Tibial artery (tissue), 4 donors: Measurements from ENCODE around the gene SC5D.

Experiments
- DNase-seq, 2 donors: peaks; one replicate each; pipeline ENCODE4 v3.0.0-alpha.2; 2019
- H3K27ac ChIP-seq, 2 donors: fragments of 200-600 bp; sonication (generic) in 1 of 2; 1 replicate in 1 of 2; 2 replicates in 1 of 2; pipeline ENCODE4 v1.5.1; 2018 to 2019; ENCODE audit warnings: mild to moderate bottlenecking in 1 of 2
- H3K27me3 ChIP-seq, 2 donors: fragments of 200-600 bp; sonication (generic) in 1 of 2; one replicate each; pipeline versions ENCODE4 v1.5.1 to v1.6.0; 2016 to 2019
- H3K36me3 ChIP-seq, 3 donors: fragments of 200-600 bp; sonication (generic) in 2 of 3; one replicate each; pipeline ENCODE4 v1.5.1; 2016 to 2019; ENCODE audit warnings: mild to moderate bottlenecking in 2 of 3
- H3K4me1 ChIP-seq, 4 donors: fragments of 200-600 bp; sonication (generic) in 2 of 4; 1 replicate in 3 of 4; 2 replicates in 1 of 4; pipeline ENCODE4 v1.5.1; 2016 to 2019
- H3K4me3 ChIP-seq, 2 donors: fragments of 200-600 bp; sonication (generic) in 1 of 2; 1 replicate in 1 of 2; 2 replicates in 1 of 2; pipeline ENCODE4 v1.5.1; 2018 to 2019; ENCODE audit warnings: mild to moderate bottlenecking in 2 of 2
- H3K9me3 ChIP-seq, 3 donors: fragments of 200-600 bp; sonication (generic) in 1 of 3; one replicate each; pipeline ENCODE4 v1.5.1; 2016 to 2019
- CTCF ChIP-seq, 2 experiments: fragments of 200-600 bp in 1 of 2; fragments of 450-650 bp in 1 of 2; IDR thresholded peaks; one replicate each; pipeline ENCODE4 v1.5.1; 2017 to 2019; ENCODE audit warnings: antibody characterized with exemption in 2 of 2, mild to moderate bottlenecking in 1 of 2, moderate library complexity in 1 of 2
- intact Hi-C: fragments of 100-400 bp; cut with DNase I; formaldehyde crosslinking; loops from one replicate; pipeline ENCODE4 v1.15.0; 2023; ENCODE audit warnings: low total_unique reads

SC5D gene

DNA sequence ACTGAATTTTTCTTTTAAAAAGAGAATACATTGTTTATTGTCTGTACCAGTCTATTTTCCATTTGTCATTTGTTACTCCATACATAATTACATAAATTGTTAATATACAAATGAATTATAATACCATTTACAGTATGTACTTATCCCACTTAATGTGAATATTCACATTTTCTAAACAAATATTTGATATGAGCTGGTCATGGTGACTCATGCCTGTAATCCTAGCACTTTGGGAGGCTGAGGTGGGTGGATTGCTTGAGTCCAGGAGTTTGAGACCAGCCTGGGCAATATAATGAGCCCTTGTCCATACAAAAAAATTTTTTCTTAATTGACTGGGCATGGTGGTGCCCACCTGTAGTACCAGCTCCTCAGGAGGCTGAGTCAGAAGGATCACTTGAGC lies 6.8 kb downstream of the SC5D start:
- intact Hi-C loops, result no loop called here
- H3K4me3 ChIP-seq, result no peak overlapping the region
- TF ChIP-seq CTCF (IDR thresholded peaks at IDR 0.05), result no peak
- no peaks in the 10 kb centered on the region for H3K27me3 ChIP-seq
- H3K27ac ChIP-seq, result no peak overlapping the region
- no peaks in the 10 kb centered on the region for H3K9me3 ChIP-seq
- DNase-seq, result no peak
- H3K36me3 ChIP-seq, result peaks cover 5 to 8% (median 8%) of the 10 kb centered on the region in 3 donors
- peaks cover 0 to 1% (median 0%) of the 10 kb centered on the region in 4 donors for H3K4me1 ChIP-seq

DNA sequence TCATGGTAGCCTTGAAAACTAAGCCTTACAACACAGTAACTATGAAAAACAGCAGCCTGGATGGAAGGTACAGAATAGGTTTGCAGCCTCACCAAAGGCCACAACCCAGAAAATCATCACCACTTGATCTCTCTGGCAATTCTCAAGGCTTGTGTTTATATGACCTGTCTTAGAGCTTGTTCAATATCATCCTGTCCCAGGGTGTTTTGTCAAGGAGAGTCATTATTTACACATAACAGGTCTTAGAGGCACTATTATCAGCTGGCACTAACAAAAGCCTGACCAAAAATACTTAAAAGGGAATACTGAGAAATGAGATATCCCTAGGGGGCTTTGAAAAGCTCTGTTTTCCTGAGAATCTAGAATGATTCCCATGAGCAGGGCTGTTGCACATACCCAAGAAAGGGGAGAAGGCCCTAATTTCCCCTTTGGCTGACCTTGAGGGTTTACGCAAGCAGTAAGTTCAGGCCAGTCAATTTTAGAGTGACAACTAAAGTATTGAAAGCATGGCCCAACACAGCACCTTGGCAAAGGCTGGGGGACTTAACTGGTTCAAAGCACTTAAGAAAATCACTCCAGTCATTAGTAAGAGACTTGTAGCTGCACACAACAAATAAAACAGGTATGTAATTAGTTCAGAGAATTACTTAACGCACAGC lies 7.9 kb downstream of the SC5D start:
- Histone ChIP-seq H3K9me3 (no peaks in the 10 kb centered on the region), H3K4me1 (no peaks in the 10 kb centered on the region), H3K27me3 (no peaks in the 10 kb centered on the region), H3K27ac (no peak overlapping the region), H3K4me3 (no peak overlapping the region), H3K36me3 (peaks cover 16 to 18% (median 18%) of the 10 kb centered on the region in 3 donors)
- TF ChIP-seq CTCF (IDR thresholded peaks at IDR 0.05), result no peak
- no peak for DNase-seq
- intact Hi-C loops, result no loop called here

DNA sequence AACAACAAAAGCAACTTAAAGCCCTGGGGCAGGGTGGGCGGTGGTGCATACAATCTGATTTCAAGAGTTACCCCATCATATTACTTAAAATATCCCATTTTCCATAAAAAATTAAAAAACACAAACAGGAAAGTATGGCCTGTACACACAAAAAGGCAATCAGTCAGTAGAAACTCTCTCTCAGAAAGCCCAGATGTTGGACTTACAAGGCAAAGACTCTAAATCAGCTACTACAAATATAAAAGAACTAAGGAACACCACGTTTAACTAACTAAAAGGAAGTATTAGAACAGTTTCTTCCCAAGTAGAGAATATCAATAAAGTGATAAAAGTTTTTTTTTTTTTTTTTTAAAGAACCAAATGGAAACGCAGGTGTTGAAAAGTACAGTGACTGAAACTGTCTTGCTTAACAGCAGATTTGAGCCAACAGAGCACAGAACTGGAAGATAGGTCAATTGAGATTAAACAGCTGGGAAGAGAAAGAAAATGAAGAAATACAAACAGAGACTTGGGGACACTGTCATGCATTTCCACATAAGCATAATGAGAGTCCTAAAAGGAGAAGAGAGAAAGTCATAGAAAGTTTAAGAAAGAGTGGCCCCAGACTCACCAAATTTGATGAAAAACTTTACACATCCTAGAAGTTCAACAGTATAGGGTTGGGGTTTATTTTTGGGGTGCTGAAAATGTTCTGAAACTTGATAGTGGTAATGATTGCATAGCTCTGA lies 8.6 kb downstream of the SC5D start:
- H3K27me3 ChIP-seq, result no peaks in the 10 kb centered on the region
- no peak for DNase-seq
- intact Hi-C loops, result no loop called here
- no peak overlapping the region for H3K4me3 ChIP-seq
- no peaks in the 10 kb centered on the region for H3K9me3 ChIP-seq
- no peaks in the 10 kb centered on the region for H3K4me1 ChIP-seq
- H3K36me3 ChIP-seq, result peaks cover 17 to 25% (median 25%) of the 10 kb centered on the region in 3 donors
- TF ChIP-seq CTCF (IDR thresholded peaks at IDR 0.05), result no peak
- no peak overlapping the region for H3K27ac ChIP-seq

DNA sequence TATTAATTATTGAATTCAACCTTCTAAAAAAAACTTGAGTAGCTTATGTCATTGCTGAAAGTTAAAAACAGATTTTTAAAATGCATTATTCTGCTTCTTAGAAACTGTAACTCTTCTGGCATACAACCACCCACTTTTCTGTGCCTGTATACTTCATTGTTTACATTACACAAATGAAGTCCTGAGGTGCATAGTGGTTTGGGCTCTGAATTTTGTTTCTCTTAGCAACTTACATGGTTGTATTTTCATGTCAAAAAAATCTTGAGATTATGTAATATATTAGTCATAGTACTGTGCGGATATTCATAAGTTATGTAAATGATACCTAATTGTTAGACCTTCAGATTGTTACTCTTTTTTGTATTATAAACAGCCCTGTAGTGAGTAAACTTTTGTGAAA lies 12.2 kb downstream of the SC5D start:
- H3K27ac ChIP-seq, result no peak overlapping the region
- no peaks in the 10 kb centered on the region for H3K27me3 ChIP-seq
- TF ChIP-seq CTCF (IDR thresholded peaks at IDR 0.05), result no peak
- DNase-seq, result no peak
- intact Hi-C loops, result no loop called here
- peaks cover 42 to 60% (median 47%) of the 10 kb centered on the region in 3 donors for H3K36me3 ChIP-seq
- no peaks in the 10 kb centered on the region for H3K9me3 ChIP-seq
- no peak overlapping the region for H3K4me3 ChIP-seq
- H3K4me1 ChIP-seq, result no peaks in the 10 kb centered on the region

DNA sequence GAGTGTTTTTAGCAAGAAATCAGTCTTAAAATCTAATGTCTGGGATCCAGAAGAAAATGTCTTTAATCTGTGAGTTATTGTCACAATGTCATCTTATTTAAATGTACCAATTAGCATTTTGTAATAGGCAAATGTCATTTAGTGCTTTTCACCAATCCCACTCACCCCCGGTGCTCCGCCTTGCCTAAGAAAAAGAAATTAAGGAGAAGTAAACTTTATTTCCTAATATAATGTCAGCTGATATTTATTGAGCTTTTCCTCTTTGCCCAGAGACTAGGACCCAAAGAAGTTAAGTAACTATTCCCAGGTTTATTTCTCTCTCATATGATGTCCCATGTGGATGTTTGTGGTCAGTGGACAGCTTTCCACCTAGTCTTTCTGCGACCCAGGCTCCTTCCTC lies 16.2 kb downstream of the SC5D start:
- Histone ChIP-seq H3K27ac (no peak overlapping the region), H3K36me3 (peaks cover 40 to 63% (median 47%) of the 10 kb centered on the region in 3 donors), H3K4me1 (no peaks in the 10 kb centered on the region), H3K4me3 (no peak overlapping the region), H3K9me3 (no peaks in the 10 kb centered on the region), H3K27me3 (no peaks in the 10 kb centered on the region)
- intact Hi-C loops, result no loop called here
- TF ChIP-seq CTCF (IDR thresholded peaks at IDR 0.05), result no peak
- DNase-seq, result no peak
